HG02981 (cell line): Measurements from ENCODE around the gene FAM83C.

Experiments used
- ATAC-seq: cut with Tn5 transposase; IDR thresholded peaks from one replicate; pipeline ENCODE4 v1.9.1; 2021; ENCODE audit warnings: mild to moderate bottlenecking, moderate library complexity; ENCODE audit not compliant: unreplicated experiment

FAM83C gene

GRCh38 chr20:35299780-35300179 lies 7.6 kb upstream of the FAM83C start:
- ATAC-seq: no peak

GRCh38 chr20:35298264-35298663 lies 6.0 kb upstream of the FAM83C start:
- no peak for ATAC-seq

- ATAC-seq: no peak
Observed at GRCh38 chr20:35297740-35298139, 5.5 kb upstream of the FAM83C start.

- ATAC-seq: no peak
Observed at GRCh38 chr20:35297155-35297554, 4.9 kb upstream of the FAM83C start.

GRCh38 chr20:35296101-35296554 lies 3.9 kb upstream of the FAM83C start:
- ATAC-seq: no peak

- no peak for ATAC-seq
Observed at GRCh38 chr20:35295674-35296073, 3.4 kb upstream of the FAM83C start.

- ATAC-seq: no peak
Observed at GRCh38 chr20:35295058-35295457, 2.8 kb upstream of the FAM83C start.

- no peak for ATAC-seq
Observed at GRCh38 chr20:35294293-35294685, 2.1 kb upstream of the FAM83C start.

GRCh38 chr20:35293303-35294292 lies 1.4 kb upstream of the FAM83C start:
- no peak for ATAC-seq

GRCh38 chr20:35292504-35293285 lies 470 bp upstream of the FAM83C start:
- no peak for ATAC-seq

GRCh38 chr20:35290887-35291417 lies 1.3 kb downstream of the FAM83C start:
- ATAC-seq: no peak

- ATAC-seq: no peak
Observed at GRCh38 chr20:35290186-35290886, 1.9 kb downstream of the FAM83C start.

- ATAC-seq: no peak
Observed at GRCh38 chr20:35288325-35289060, 3.7 kb downstream of the FAM83C start.

- ATAC-seq: no peak
Observed at GRCh38 chr20:35287509-35288324, 4.5 kb downstream of the FAM83C start.

- no peak for ATAC-seq
Observed at GRCh38 chr20:35286899-35287508, 5.2 kb downstream of the FAM83C start.

GRCh38 chr20:35286077-35286898 lies 5.9 kb downstream of the FAM83C start:
- no peak for ATAC-seq

- ATAC-seq: no peak
Observed at GRCh38 chr20:35285806-35286076, 6.5 kb downstream of the FAM83C start.
